NCI-H2227 treated with DMSO at 0.1 percent for 48 hours (cell line): Measurements from ENCODE around the gene AKT3.
A peak's percentile ranks its signal among the peaks of the same experiment; 100 is the strongest.

Experiments
- DNase-seq: peaks from one replicate; lab custom pipeline; 2025; lab: John Stamatoyannopoulos, UW

Gene AKT3

GRCh38 chr1:243487649-243488227 is 362.3 kb downstream of the AKT3 start:
- DNase-seq = no peak

GRCh38 chr1:243487036-243487648 is 362.9 kb downstream of the AKT3 start:
- DNase-seq = no peak

GRCh38 chr1:243483952-243484351 is 366.1 kb downstream of the AKT3 start:
- no peak for DNase-seq

- no peak for DNase-seq
Measured at GRCh38 chr1:243483071-243483771, 366.8 kb downstream of the AKT3 start.

GRCh38 chr1:243482141-243483022 is 367.7 kb downstream of the AKT3 start:
- peak; percentile 15 for DNase-seq

- no peak for DNase-seq
Measured at GRCh38 chr1:243481101-243481500, 368.9 kb downstream of the AKT3 start.

- DNase-seq = no peak
Measured at GRCh38 chr1:243477731-243478290, 372.2 kb downstream of the AKT3 start.

GRCh38 chr1:243475966-243476365 is 374.1 kb downstream of the AKT3 start:
- peak; percentile 44 for DNase-seq

GRCh38 chr1:243474906-243475305 is 375.1 kb downstream of the AKT3 start:
- no peak for DNase-seq

- no peak for DNase-seq
Measured at GRCh38 chr1:243474136-243474881, 375.7 kb downstream of the AKT3 start.

GRCh38 chr1:243473227-243474135 is 376.6 kb downstream of the AKT3 start:
- no peak for DNase-seq

GRCh38 chr1:243471754-243472745 is 378.0 kb downstream of the AKT3 start:
- DNase-seq = no peak

GRCh38 chr1:243471026-243471685 is 378.9 kb downstream of the AKT3 start:
- peak; percentile 79 for DNase-seq

- DNase-seq = peak; percentile 79
Measured at GRCh38 chr1:243470502-243470901, 379.5 kb downstream of the AKT3 start.

GRCh38 chr1:243469497-243469896 is 380.5 kb downstream of the AKT3 start:
- DNase-seq = no peak

- DNase-seq = no peak
Measured at GRCh38 chr1:243465738-243466137, 384.3 kb downstream of the AKT3 start.

- DNase-seq = no peak
Measured at GRCh38 chr1:243465081-243465480, 385.0 kb downstream of the AKT3 start.

GRCh38 chr1:243462929-243463697 is 386.9 kb downstream of the AKT3 start:
- no peak for DNase-seq
